HEK293 (cell line): ENCODE measurements around the gene CACNA1D.

Experiments
- CTCF ChIA-PET: fragments of 350-600 bp; formaldehyde crosslinking; extraction: SDS; loops from one replicate; lab custom pipeline; 2021; ENCODE audit warnings: antibody characterized with exemption; lab: Yijun Ruan, JAX
- POLR2A ChIA-PET: fragments of 300-600 bp; formaldehyde crosslinking; extraction: SDS; loops from one replicate; lab custom pipeline; 2020; ENCODE audit warnings: antibody characterized with exemption, inconsistent platforms; lab: Yijun Ruan, JAX
- H3K27ac ChIP-seq: fragments of 200-500 bp; sonication (Bioruptor generic); 2 replicates; pipeline ENCODE4 v1.5.1; 2014; ENCODE audit warnings: low read depth, low read length, control low read depth, inconsistent platforms; ENCODE audit errors: extremely low read depth
- H3K36me3 ChIP-seq, 2 experiments: fragments of 200-500 bp in 1 of 2; sonication (Bioruptor generic) in 1 of 2; 1 replicate in 1 of 2; 2 replicates in 1 of 2; pipeline ENCODE4 v1.5.1; 2014 to 2017; ENCODE audit warnings: inconsistent platforms in 2 of 2, low read length in 2 of 2; ENCODE audit not compliant: control insufficient read depth in 2 of 2, insufficient read depth in 1 of 2
- H3K4me1 ChIP-seq: fragments of 200-500 bp; sonication (Bioruptor generic); 2 replicates; pipeline ENCODE4 v1.5.1; 2014; ENCODE audit warnings: mild to moderate bottlenecking, low read length, inconsistent platforms; ENCODE audit not compliant: control insufficient read depth, insufficient read depth
- H3K4me3 ChIP-seq: 2 replicates; pipeline ENCODE4 v1.5.1; 2011; ENCODE audit warnings: low read depth, mild to moderate bottlenecking, control low read depth, low read length, moderate library complexity
- H3K9me3 ChIP-seq: fragments of 200-500 bp; sonication (Bioruptor generic); 2 replicates; pipeline ENCODE4 v1.5.1; 2014; ENCODE audit warnings: low read depth, low read length, inconsistent platforms; ENCODE audit not compliant: control insufficient read depth, insufficient read depth
- BCL11A ChIP-seq: fragments of 450-650 bp; formaldehyde crosslinking; IDR thresholded peaks from 2 replicates; pipeline ENCODE4 v1.5.1; 2016; ENCODE audit warnings: low read depth, missing biosample characterization, missing genetic modification characterization
- ELK4 ChIP-seq: IDR thresholded peaks from 2 replicates; pipeline ENCODE4 v1.6.1; 2011; ENCODE audit warnings: mild to moderate bottlenecking, low read depth, low read length, borderline replicate concordance
- FEZF1 ChIP-seq: fragments of 450-650 bp; formaldehyde crosslinking; IDR thresholded peaks from 2 replicates; pipeline ENCODE4 v1.5.1; 2016; ENCODE audit warnings: missing biosample characterization, missing genetic modification characterization
- GLIS1 ChIP-seq: fragments of 450-650 bp; formaldehyde crosslinking; IDR thresholded peaks from 2 replicates; pipeline ENCODE4 v1.5.1; 2016; ENCODE audit warnings: missing biosample characterization, missing genetic modification characterization
- KLF9 ChIP-seq: fragments of 450-650 bp; formaldehyde crosslinking; IDR thresholded peaks from 2 replicates; pipeline ENCODE4 v1.5.1; 2016; ENCODE audit warnings: missing biosample characterization, missing genetic modification characterization, low read depth
- MZF1 ChIP-seq: fragments of 450-650 bp; formaldehyde crosslinking; IDR thresholded peaks from 2 replicates; pipeline ENCODE4 v1.5.1; 2017; ENCODE audit warnings: missing biosample characterization, missing genetic modification characterization, borderline replicate concordance
- PBX3 ChIP-seq: sonication (generic); formaldehyde crosslinking; IDR thresholded peaks from 2 replicates; pipeline ENCODE4 v1.8.1; 2022; ENCODE audit warnings: mild to moderate bottlenecking, moderate library complexity, missing genetic modification reagents
- SALL2 ChIP-seq: fragments of 450-650 bp; formaldehyde crosslinking; IDR thresholded peaks from 2 replicates; pipeline ENCODE4 v1.5.0; 2017; ENCODE audit warnings: missing biosample characterization, mild to moderate bottlenecking, missing genetic modification characterization, borderline replicate concordance
- SP2 ChIP-seq: fragments of 450-650 bp; formaldehyde crosslinking; IDR thresholded peaks from 2 replicates; pipeline ENCODE4 v1.5.1; 2016; ENCODE audit warnings: missing biosample characterization, missing genetic modification characterization
- ZBTB1 ChIP-seq: fragments of 450-650 bp; formaldehyde crosslinking; IDR thresholded peaks from 2 replicates; pipeline ENCODE4 v1.5.1; 2016; ENCODE audit warnings: missing biosample characterization, missing genetic modification characterization
- ZBTB11 ChIP-seq: fragments of 450-650 bp; formaldehyde crosslinking; conservative IDR thresholded peaks from 2 replicates; pipeline ENCODE4 v1.5.1; 2016; ENCODE audit warnings: low read depth, missing biosample characterization, missing genetic modification characterization
- ZNF169 ChIP-seq: fragments of 450-650 bp; formaldehyde crosslinking; IDR thresholded peaks from 2 replicates; pipeline ENCODE4 v1.5.1; 2016; ENCODE audit warnings: missing biosample characterization, missing genetic modification characterization
- ZNF23 ChIP-seq: fragments of 450-650 bp; formaldehyde crosslinking; IDR thresholded peaks from 2 replicates; pipeline ENCODE4 v1.5.1; 2016; ENCODE audit warnings: missing biosample characterization, missing genetic modification characterization, borderline replicate concordance
- ZNF280C ChIP-seq: fragments of 450-650 bp; formaldehyde crosslinking; IDR thresholded peaks from 2 replicates; pipeline ENCODE4 v1.5.1; 2016; ENCODE audit warnings: missing biosample characterization, missing genetic modification characterization
- ZNF292 ChIP-seq: fragments of 450-650 bp; formaldehyde crosslinking; IDR thresholded peaks from 2 replicates; pipeline ENCODE4 v1.5.1; 2016; ENCODE audit warnings: low read depth, missing biosample characterization, missing genetic modification characterization, borderline replicate concordance
- ZNF324 ChIP-seq: fragments of 450-650 bp; formaldehyde crosslinking; IDR thresholded peaks from 2 replicates; pipeline ENCODE4 v1.5.1; 2016; ENCODE audit warnings: missing biosample characterization, missing genetic modification characterization
- ZNF623 ChIP-seq: fragments of 450-650 bp; formaldehyde crosslinking; IDR thresholded peaks from 2 replicates; pipeline ENCODE4 v1.5.1; 2016; ENCODE audit warnings: missing biosample characterization, missing genetic modification characterization
- ZNF670 ChIP-seq: fragments of 450-650 bp; formaldehyde crosslinking; IDR thresholded peaks from 2 replicates; pipeline ENCODE4 v1.5.1; 2016; ENCODE audit warnings: missing biosample characterization, missing genetic modification characterization, low read depth
- ZNF677 ChIP-seq: fragments of 450-650 bp; IDR thresholded peaks from 2 replicates; pipeline ENCODE4 v1.5.0; 2018; ENCODE audit warnings: missing biosample characterization, mild to moderate bottlenecking, missing genetic modification characterization, moderate library complexity
- TF ChIP-seq, protein P1 (sequence below): fragments of 450-650 bp; IDR thresholded peaks from 2 replicates; pipeline ENCODE4 v1.5.1; 2018; ENCODE audit warnings: missing biosample characterization, mild to moderate bottlenecking, missing genetic modification characterization

CACNA1D gene

DNA sequence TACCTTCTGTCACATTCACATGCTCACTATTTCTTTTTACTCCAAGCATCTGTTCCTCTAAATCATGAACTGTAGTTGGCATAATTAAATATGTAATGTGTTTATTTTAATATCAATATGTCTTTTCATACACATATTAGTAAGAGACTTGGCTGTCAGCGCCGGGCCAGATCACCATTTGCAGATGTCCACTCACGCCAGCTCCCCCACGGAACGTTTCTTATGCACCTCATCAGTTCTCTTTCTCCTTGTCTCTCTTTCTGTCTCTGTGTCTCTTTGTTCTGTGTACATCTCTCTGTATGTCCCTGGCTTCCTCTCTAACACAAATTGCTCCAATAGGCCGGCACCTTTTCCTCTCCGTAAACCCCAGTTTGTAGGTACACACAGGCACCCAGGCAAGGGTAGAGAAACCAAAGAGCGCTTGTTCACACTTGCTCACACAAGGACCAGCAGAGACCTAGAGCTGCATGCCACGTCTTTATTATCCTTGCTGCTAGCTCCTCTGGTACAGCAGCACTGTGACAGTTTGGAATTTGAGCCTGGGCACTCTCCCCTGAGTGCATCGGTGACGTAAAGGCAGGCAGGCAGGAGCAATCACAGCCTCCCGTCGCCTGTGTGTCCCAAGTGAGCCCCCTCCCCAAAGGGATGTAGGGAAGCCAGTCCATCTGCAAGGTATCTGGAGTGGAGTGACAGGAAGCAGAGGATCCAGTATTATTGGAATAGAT is 40.4 kb downstream of the CACNA1D start (continued):
- no peak for TF ChIP-seq KLF9 (tag by site-specific recombination)
- TF ChIP-seq ZNF324 (tag by site-specific recombination) = no peak
- no peak for TF ChIP-seq ZBTB11 (tag by site-specific recombination)
- TF ChIP-seq GLIS1 = no peak
- TF ChIP-seq ZNF292 = no peak
- TF ChIP-seq, all 188 proteins: peak for 0

DNA sequence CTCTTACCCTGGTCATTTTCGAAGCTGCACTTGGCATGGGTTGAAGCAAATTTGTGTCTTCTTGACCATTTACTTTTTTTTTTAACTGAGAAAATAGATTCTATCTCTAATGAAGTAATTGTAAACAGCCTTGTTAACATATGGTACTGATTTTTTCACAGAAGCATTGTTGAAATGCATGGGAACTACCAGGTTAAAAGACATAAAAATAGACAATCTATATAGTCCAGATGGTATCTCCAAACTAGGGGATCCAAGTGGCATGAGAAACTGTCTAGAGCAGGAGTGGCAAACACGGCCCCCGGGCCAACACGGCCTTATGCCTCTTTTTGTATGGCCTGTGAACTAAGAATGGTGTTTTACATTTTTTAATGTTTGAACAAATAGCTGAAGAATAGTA is 41.9 kb downstream of the CACNA1D start:
- H3K4me3 ChIP-seq = no peak overlapping the region
- H3K27ac ChIP-seq = no peak overlapping the region
- ChIA-PET CTCF (no interaction called here), POLR2A (no interaction called here)
- H3K4me1 ChIP-seq = no peaks in the 10 kb centered on the region
- H3K9me3 ChIP-seq = no peaks in the 10 kb centered on the region
- H3K36me3 ChIP-seq = no peaks in the 10 kb centered on the region
- TF ChIP-seq SP2 (tag by site-specific recombination) = no peak
- TF ChIP-seq ZNF280C (tag by site-specific recombination) = no peak
- no peak for TF ChIP-seq ZNF169 (tag by site-specific recombination)
- no peak for TF ChIP-seq PBX3 (CRISPR knock-in tag)
- no peak for TF ChIP-seq ZNF623 (tag by site-specific recombination)
- TF ChIP-seq BCL11A (tag by site-specific recombination) = no peak
- no peak for TF ChIP-seq MZF1 (tag by site-specific recombination)
- TF ChIP-seq ELK4 = no peak
- TF ChIP-seq ZBTB11 (tag by site-specific recombination) = no peak
- no peak for TF ChIP-seq ZBTB1
- no peak for TF ChIP-seq FEZF1 (tag by site-specific recombination)
- TF ChIP-seq, protein P1, sequence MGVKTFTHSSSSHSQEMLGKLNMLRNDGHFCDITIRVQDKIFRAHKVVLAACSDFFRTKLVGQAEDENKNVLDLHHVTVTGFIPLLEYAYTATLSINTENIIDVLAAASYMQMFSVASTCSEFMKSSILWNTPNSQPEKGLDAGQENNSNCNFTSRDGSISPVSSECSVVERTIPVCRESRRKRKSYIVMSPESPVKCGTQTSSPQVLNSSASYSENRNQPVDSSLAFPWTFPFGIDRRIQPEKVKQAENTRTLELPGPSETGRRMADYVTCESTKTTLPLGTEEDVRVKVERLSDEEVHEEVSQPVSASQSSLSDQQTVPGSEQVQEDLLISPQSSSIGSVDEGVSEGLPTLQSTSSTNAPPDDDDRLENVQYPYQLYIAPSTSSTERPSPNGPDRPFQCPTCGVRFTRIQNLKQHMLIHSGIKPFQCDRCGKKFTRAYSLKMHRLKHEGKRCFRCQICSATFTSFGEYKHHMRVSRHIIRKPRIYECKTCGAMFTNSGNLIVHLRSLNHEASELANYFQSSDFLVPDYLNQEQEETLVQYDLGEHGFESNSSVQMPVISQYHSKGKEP = no peak
- TF ChIP-seq ZNF23 (tag by site-specific recombination) = no peak
- no peak for TF ChIP-seq ZNF677 (tag by site-specific recombination)
- TF ChIP-seq SALL2 (tag by site-specific recombination) = no peak
- no peak for TF ChIP-seq ZNF292
- TF ChIP-seq ZNF670 (tag by site-specific recombination) = no peak
